ENCODE data around the gene ING4. TPM values are rescaled to one million over a fixed set of nuclear protein-coding genes. Genes with fewer than 3 reads are reported as not detected.

The ING4 gene
- total and polyA plus RNA-seq, 2 of the 13 experiments (the other 11 are each of a cell fraction or from before 2014, with no cell fraction given) = 14.4 to 32.4 TPM

DNA sequence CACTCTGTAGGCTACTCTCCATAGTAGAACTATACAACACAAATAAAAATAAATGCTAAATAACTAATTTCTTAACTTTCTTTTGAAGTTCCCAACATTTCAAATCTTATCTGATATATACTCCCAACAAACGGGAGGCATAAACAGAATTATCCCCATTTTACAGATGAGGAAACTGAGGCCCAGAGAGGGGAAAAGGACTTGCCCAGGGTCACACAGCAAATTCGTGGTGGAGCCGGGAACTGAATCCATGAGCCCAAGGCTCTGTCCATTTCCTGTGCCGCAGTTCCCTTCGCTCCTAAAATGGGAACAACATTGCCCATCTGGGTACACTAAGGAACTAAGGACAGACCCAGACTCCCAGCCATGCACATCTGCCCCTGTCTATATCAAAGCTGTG is 14.0 kb upstream of the ING4 start:
- in situ Hi-C loops (cut with HindIII; ENCODE audit: extremely low pct_ligation_motif_present, low pct_unique_long_range_greater_than_20kb) (no loop called here), intact Hi-C loops (cut with micrococcal nuclease; ENCODE audit: unreplicated experiment) (no loop called here)
- H3K79me2 ChIP-seq (ENCODE audit: insufficient read depth, low read length) = peaks cover 24% of the 10 kb centered on the region
- H3K27me3 ChIP-seq (ENCODE audit: control insufficient read depth in 1 of 2, insufficient read depth in 2 of 2, low read length in 2 of 2) = no peaks in the 10 kb centered on the region
- 97% methylated on average over 5 of the region's 5 CpGs for WGBS (ENCODE audit: low lambda C conversion rate)
- no peaks in the 10 kb centered on the region for H4K20me1 ChIP-seq (ENCODE audit: insufficient read depth, low read length)
- H3K27ac ChIP-seq (ENCODE audit: extremely low read length, insufficient read depth, low read length) = no peak overlapping the region
- ATAC-seq (no peak), FAIRE-seq (no peak), DNase-seq (ENCODE audit: low spot score) (no peak)
- H3K9ac ChIP-seq (ENCODE audit: insufficient read depth, low read depth, low read length) = no peak overlapping the region
- no peaks in the 10 kb centered on the region for H3K4me1 ChIP-seq (ENCODE audit: insufficient read depth, low read length)
- no peak overlapping the region for H3K4me3 ChIP-seq (replicated peaks in 1 of 3; ENCODE audit: insufficient read depth in 1 of 3, low read depth in 2 of 3, low read length in 3 of 3)
- no TSS peak for BruUV-seq (replicated peaks)
- TF ChIP-seq ZNF850 (CRISPR knock-in tag; conservative IDR thresholded peaks at IDR 0.05) (no peak), ZNF629 (CRISPR knock-in tag; conservative IDR thresholded peaks at IDR 0.05) (peak; percentile 89)
- ChIA-PET CTCF (ENCODE audit: low intra/inter-chr PET ratio, low total read pairs) (no interaction called here), POLR2A (no interaction called here)
- H3K4me2 ChIP-seq (ENCODE audit: low read depth, low read length) = no peak overlapping the region
- no peaks in the 10 kb centered on the region for H3K9me3 ChIP-seq (ENCODE audit: low read length)
- peaks cover 33 to 88% of the 10 kb centered on the region in 2 experiments for H3K36me3 ChIP-seq (replicated peaks in 1 of 2; ENCODE audit: control insufficient read depth in 1 of 2, insufficient read depth in 2 of 2, low read length in 2 of 2)
- no peak overlapping the region for H2AFZ ChIP-seq (ENCODE audit: low read length)

DNA sequence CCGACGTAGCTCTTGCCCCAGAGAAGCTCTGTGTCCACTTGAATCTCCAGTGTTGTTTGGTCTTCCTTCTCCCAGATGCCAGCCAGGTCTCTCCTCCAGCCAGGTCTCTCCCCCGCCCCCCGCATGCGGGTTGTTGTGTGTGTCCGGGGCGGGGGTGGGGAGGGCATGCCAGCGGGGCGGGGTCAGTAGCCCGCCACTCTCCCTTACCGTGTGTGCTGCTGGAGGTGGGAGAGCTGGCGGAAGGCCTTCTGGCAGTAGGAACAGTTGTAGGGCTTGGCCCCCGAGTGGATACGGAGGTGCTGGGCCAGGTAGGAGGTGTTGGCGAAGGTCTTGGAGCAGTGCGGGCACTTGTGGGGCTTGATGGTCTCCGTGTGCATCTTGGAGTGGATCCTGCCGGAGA is 9.2 kb upstream of the ING4 start:
- Histone ChIP-seq H3K79me2 (ENCODE audit: insufficient read depth, low read length) (no peaks in the 10 kb centered on the region), H3K4me1 (ENCODE audit: insufficient read depth, low read length) (no peaks in the 10 kb centered on the region), H3K27ac (ENCODE audit: extremely low read length, insufficient read depth, low read length) (no peak overlapping the region), H2AFZ (ENCODE audit: low read length) (no peak overlapping the region), H3K4me3 (replicated peaks in 1 of 3; ENCODE audit: insufficient read depth in 1 of 3, low read depth in 2 of 3, low read length in 3 of 3) (no peak overlapping the region), H3K4me2 (ENCODE audit: low read depth, low read length) (no peak overlapping the region), H3K9ac (ENCODE audit: insufficient read depth, low read depth, low read length) (no peak overlapping the region), H3K9me3 (ENCODE audit: low read length) (no peaks in the 10 kb centered on the region), H4K20me1 (ENCODE audit: insufficient read depth, low read length) (no peaks in the 10 kb centered on the region), H3K27me3 (ENCODE audit: control insufficient read depth in 1 of 2, insufficient read depth in 2 of 2, low read length in 2 of 2) (no peaks in the 10 kb centered on the region), H3K36me3 (replicated peaks in 1 of 2; ENCODE audit: control insufficient read depth in 1 of 2, insufficient read depth in 2 of 2, low read length in 2 of 2) (peaks cover 35 to 97% of the 10 kb centered on the region in 2 experiments)
- intact Hi-C loops (cut with micrococcal nuclease; ENCODE audit: unreplicated experiment) = no loop called here
- DNase-seq (ENCODE audit: low spot score) (no peak), FAIRE-seq (no peak), ATAC-seq (no peak)
- in situ Hi-C loops (cut with HindIII; ENCODE audit: extremely low pct_ligation_motif_present, low pct_unique_long_range_greater_than_20kb) = no loop called here
- WGBS (ENCODE audit: low lambda C conversion rate) = over 99% methylated on average over 18 of the region's 18 CpGs
- ChIA-PET CTCF (ENCODE audit: low intra/inter-chr PET ratio, low total read pairs) (no interaction called here), POLR2A (interaction anchor here (2.0 kb wide), 1 partner anchor 17 kb away, joined by 6 read pairs; the partner anchor contains the start of gene ZNF384)
- BruUV-seq (replicated peaks) = no TSS peak
- TF ChIP-seq ZNF768 (CRISPR knock-in tag; IDR thresholded peaks at IDR 0.05) (no peak), ZNF570 (CRISPR knock-in tag; IDR thresholded peaks at IDR 0.05; ENCODE audit: borderline replicate concordance) (no peak), MTA3 (CRISPR knock-in tag; IDR thresholded peaks at IDR 0.05) (no peak), FOXA3 (CRISPR knock-in tag; IDR thresholded peaks at IDR 0.05) (no peak), CBX2 (IDR thresholded peaks at IDR 0.05; ENCODE audit: low read depth, low read length) (no peak), CBX2 (CRISPR knock-in tag; IDR thresholded peaks at IDR 0.05; ENCODE audit: low read depth) (no peak), NFE2L2 (IDR thresholded peaks at IDR 0.05; ENCODE audit: low read length) (no peak), MED8 (CRISPR knock-in tag; IDR thresholded peaks at IDR 0.05; ENCODE audit: insufficient replicate concordance) (no peak), ZNF615 (CRISPR knock-in tag; IDR thresholded peaks at IDR 0.05; ENCODE audit: borderline replicate concordance) (no peak), ZNF616 (CRISPR knock-in tag; IDR thresholded peaks at IDR 0.05; ENCODE audit: low read depth) (no peak), ZSCAN29 (CRISPR knock-in tag; conservative IDR thresholded peaks at IDR 0.05) (no peak), TBP (CRISPR knock-in tag; IDR thresholded peaks at IDR 0.05) (no peak), MAF1 (CRISPR knock-in tag; IDR thresholded peaks at IDR 0.05; ENCODE audit: borderline replicate concordance) (no peak), ZNF230 (CRISPR knock-in tag; IDR thresholded peaks at IDR 0.05) (no peak), MED13 (CRISPR knock-in tag; IDR thresholded peaks at IDR 0.05) (no peak)
- TF ChIP-seq, protein P1, sequence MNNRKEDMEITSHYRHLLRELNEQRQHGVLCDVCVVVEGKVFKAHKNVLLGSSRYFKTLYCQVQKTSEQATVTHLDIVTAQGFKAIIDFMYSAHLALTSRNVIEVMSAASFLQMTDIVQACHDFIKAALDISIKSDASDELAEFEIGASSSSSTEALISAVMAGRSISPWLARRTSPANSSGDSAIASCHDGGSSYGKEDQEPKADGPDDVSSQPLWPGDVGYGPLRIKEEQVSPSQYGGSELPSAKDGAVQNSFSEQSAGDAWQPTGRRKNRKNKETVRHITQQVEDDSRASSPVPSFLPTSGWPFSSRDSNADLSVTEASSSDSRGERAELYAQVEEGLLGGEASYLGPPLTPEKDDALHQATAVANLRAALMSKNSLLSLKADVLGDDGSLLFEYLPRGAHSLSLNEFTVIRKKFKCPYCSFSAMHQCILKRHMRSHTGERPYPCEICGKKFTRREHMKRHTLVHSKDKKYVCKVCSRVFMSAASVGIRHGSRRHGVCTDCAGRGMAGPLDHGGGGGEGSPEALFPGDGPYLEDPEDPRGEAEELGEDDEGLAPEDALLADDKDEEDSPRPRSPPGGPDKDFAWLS (CRISPR knock-in tag; IDR thresholded peaks at IDR 0.05; ENCODE audit: borderline replicate concordance) = no peak
